A673 (cell line): Measurements from ENCODE around the gene FAM177A1. TPM values are rescaled to one million over a fixed set of nuclear protein-coding genes. Genes with fewer than 3 reads are reported as not detected.
"Not testable (repeated sequence)": the region's sequence is repeated elsewhere in the genome, so short reads cannot be mapped to it uniquely, and the experiment has no call there.

ENCODE experiments used
- BruUV-seq: library from RNA; stranded (reverse); fragments of 400-500 nt; replicated peaks from 2 replicates; lab custom pipeline; 2021; lab: Mats Ljungman, UMichigan
- CTCF ChIA-PET: fragments of 300-600 bp; sonication (Branson Sonifier 250); formaldehyde crosslinking; loops from one replicate; lab custom pipeline; 2022; ENCODE audit warnings: antibody characterized with exemption; lab: Charles Lee
- POLR2A ChIA-PET: fragments of 300-600 bp; sonication (Branson Sonifier 250); formaldehyde crosslinking; loops from one replicate; lab custom pipeline; 2022; ENCODE audit warnings: antibody characterized with exemption; ENCODE audit not compliant: low non-redundant PET; lab: Charles Lee
- DNase-seq: peaks from one replicate; pipeline ENCODE4 v3.0.0-alpha.2; 2015; ENCODE audit warnings: low spot score
- H3K27ac ChIP-seq: fragments of 200-600 bp; sonication (generic); 2 replicates; pipeline ENCODE4 v1.5.1; 2016; ENCODE audit warnings: mixed run types, low read depth, mild to moderate bottlenecking, mixed read lengths, antibody characterized with exemption, low read length; ENCODE audit not compliant: poor library complexity, severe bottlenecking
- H3K27me3 ChIP-seq: fragments of 200-600 bp; sonication (generic); replicated peaks from 2 replicates; pipeline ENCODE4 v1.6.1; 2017; ENCODE audit warnings: mixed run types, low read depth, mild to moderate bottlenecking, mixed read lengths, antibody characterized with exemption, low read length; ENCODE audit not compliant: insufficient read depth, poor library complexity
- H3K36me3 ChIP-seq: fragments of 200-600 bp; sonication (generic); 2 replicates; pipeline ENCODE4 v1.6.1; 2016; ENCODE audit warnings: mixed run types, mild to moderate bottlenecking, mixed read lengths, antibody characterized with exemption, low read length; ENCODE audit not compliant: insufficient read depth, poor library complexity, severe bottlenecking
- H3K4me1 ChIP-seq: fragments of 200-600 bp; sonication (generic); 2 replicates; pipeline ENCODE4 v1.6.1; 2017; ENCODE audit warnings: mixed run types, mild to moderate bottlenecking, mixed read lengths, antibody characterized with exemption, low read length; ENCODE audit not compliant: insufficient read depth, poor library complexity, severe bottlenecking
- H3K4me3 ChIP-seq: fragments of 200-600 bp; sonication (generic); 2 replicates; pipeline ENCODE4 v1.5.1; 2016; ENCODE audit warnings: low read depth, mixed run types, mild to moderate bottlenecking, mixed read lengths, low read length; ENCODE audit not compliant: poor library complexity, severe bottlenecking
- H3K9me3 ChIP-seq: fragments of 200-600 bp; sonication (generic); 2 replicates; pipeline ENCODE4 v1.6.1; 2016; ENCODE audit warnings: mixed run types, low read depth, mild to moderate bottlenecking, mixed read lengths, antibody characterized with exemption, low read length; ENCODE audit not compliant: poor library complexity, severe bottlenecking
- CTCF ChIP-seq: fragments of 300-800, 200-600 bp; sonication (generic); conservative IDR thresholded peaks from 2 replicates; pipeline ENCODE4 v1.5.1; 2017; ENCODE audit warnings: low read depth, mild to moderate bottlenecking, antibody characterized with exemption, low read length, moderate library complexity, mixed read lengths
- EZH2 ChIP-seq: fragments of 200-600 bp; sonication (generic); IDR thresholded peaks from 2 replicates; pipeline ENCODE4 v1.6.1; 2017; ENCODE audit warnings: borderline replicate concordance, low read depth, mild to moderate bottlenecking, mixed read lengths, antibody characterized with exemption, low read length; ENCODE audit not compliant: poor library complexity, severe bottlenecking
- intact Hi-C: fragments of 100-400 bp; cut with micrococcal nuclease; formaldehyde crosslinking; loops from one replicate; pipeline ENCODE4 v1.10.0; 2022; ENCODE audit not compliant: unreplicated experiment
- total RNA-seq: library from RNA; stranded (reverse); gene quantifications from 2 replicates; pipeline ENCODE4 v1.2.3, GENCODE V29; 2021

The FAM177A1 gene
- total RNA-seq, 1 experiment from 2014 or later = 59.2 TPM

- no peak overlapping the region for H3K4me3 ChIP-seq
- no peaks in the 10 kb centered on the region for H3K9me3 ChIP-seq
- intact Hi-C loops = no loop called here
- no TSS peak for BruUV-seq
- TF ChIP-seq CTCF (no peak), EZH2 (no peak)
- CTCF ChIA-PET = no interaction called here
- H3K27me3 ChIP-seq = no peaks in the 10 kb centered on the region
- peaks cover 5% of the 10 kb centered on the region for H3K4me1 ChIP-seq
- DNase-seq = no peak
- POLR2A ChIA-PET = interaction anchor here (0.6 kb wide), 1 partner anchor 143 kb away, joined by 3 read pairs; no protein-coding TSS in a partner anchor
- no peaks in the 10 kb centered on the region for H3K36me3 ChIP-seq
- H3K27ac ChIP-seq = no peak overlapping the region
Measured at GRCh38 chr14:35051796-35052195, 5.7 kb downstream of the FAM177A1 start.

- BruUV-seq = no TSS peak
- TF ChIP-seq CTCF (no peak), EZH2 (no peak)
- intact Hi-C loops = no loop called here
- DNase-seq = no peak
- Histone ChIP-seq H3K4me1 (peaks cover 5% of the 10 kb centered on the region), H3K4me3 (no peak overlapping the region), H3K27me3 (no peaks in the 10 kb centered on the region), H3K9me3 (no peaks in the 10 kb centered on the region), H3K27ac (no peak overlapping the region), H3K36me3 (no peaks in the 10 kb centered on the region)
- CTCF ChIA-PET = no interaction called here
- POLR2A ChIA-PET = no interaction called here
Measured at GRCh38 chr14:35052637-35053036, 6.6 kb downstream of the FAM177A1 start.

GRCh38 chr14:35061113-35061791 is 15.2 kb downstream of the FAM177A1 start:
- H3K4me3 ChIP-seq, H3K36me3 ChIP-seq, CTCF ChIA-PET, H3K9me3 ChIP-seq, H3K4me1 ChIP-seq, intact Hi-C loops, H3K27me3 ChIP-seq, H3K27ac ChIP-seq, DNase-seq, BruUV-seq: not testable (repeated sequence)
- POLR2A ChIA-PET = interaction anchor here (0.6 kb wide), 1 partner anchor 112 kb away, joined by 3 read pairs; no protein-coding TSS in a partner anchor

- H3K4me1 ChIP-seq, H3K4me3 ChIP-seq, DNase-seq, intact Hi-C loops, H3K36me3 ChIP-seq, POLR2A ChIA-PET, BruUV-seq, H3K27me3 ChIP-seq, H3K27ac ChIP-seq, H3K9me3 ChIP-seq: not testable (repeated sequence)
- CTCF ChIA-PET = interaction anchor here (0.6 kb wide), 1 partner anchor 77 kb away, joined by 6 read pairs; no protein-coding TSS in a partner anchor
Measured at GRCh38 chr14:35065731-35066130, 19.7 kb downstream of the FAM177A1 start.
